Dedifferentiated amniotic fluid mesenchymal stem cell (primary cell): ENCODE data around the gene ENHO.
A peak's percentile ranks its signal among the peaks of the same experiment; 100 is the strongest.

Source experiments
- DNase-seq: peaks from one replicate; pipeline ENCODE4 v3.0.0-alpha.2; 2016; ENCODE audit errors: extremely low spot score

ENHO gene

GRCh38 chr9:34522971-34523797, at the start of gene ENHO:
Gene ENHO (minus strand): TSS chr9:34522990. CDS start chr9:34521695, 1,295 bp downstream.
- peak; percentile 69 for DNase-seq

GRCh38 chr9:34572092-34572491, 49.3 kb upstream of the ENHO start:
- DNase-seq: no peak

- no peak for DNase-seq
Observed at GRCh38 chr9:34571481-34571810, 48.7 kb upstream of the ENHO start.

GRCh38 chr9:34570809-34571480, 48.2 kb upstream of the ENHO start:
- no peak for DNase-seq

GRCh38 chr9:34570376-34570775, 47.6 kb upstream of the ENHO start:
- DNase-seq: no peak

GRCh38 chr9:34568774-34569173, 46.0 kb upstream of the ENHO start:
- DNase-seq: no peak

GRCh38 chr9:34568133-34568532, 45.3 kb upstream of the ENHO start:
- DNase-seq: no peak

GRCh38 chr9:34566972-34567371, 44.2 kb upstream of the ENHO start:
- DNase-seq: no peak

- DNase-seq: no peak
Observed at GRCh38 chr9:34566322-34566721, 43.5 kb upstream of the ENHO start.

GRCh38 chr9:34565856-34566255, 43.1 kb upstream of the ENHO start:
- no peak for DNase-seq

- DNase-seq: no peak
Observed at GRCh38 chr9:34564617-34565016, 41.8 kb upstream of the ENHO start.

GRCh38 chr9:34563262-34563661, 40.5 kb upstream of the ENHO start:
- no peak for DNase-seq

GRCh38 chr9:34562135-34562745, 39.5 kb upstream of the ENHO start:
- no peak for DNase-seq

- no peak for DNase-seq
Observed at GRCh38 chr9:34560599-34561214, 37.9 kb upstream of the ENHO start.

GRCh38 chr9:34559624-34560455, 37.0 kb upstream of the ENHO start:
- peak; percentile 28 for DNase-seq

- no peak for DNase-seq
Observed at GRCh38 chr9:34558919-34559623, 36.3 kb upstream of the ENHO start.

- DNase-seq: no peak
Observed at GRCh38 chr9:34558364-34558763, 35.6 kb upstream of the ENHO start.

GRCh38 chr9:34557426-34558321, 34.9 kb upstream of the ENHO start:
- DNase-seq: no peak

GRCh38 chr9:34556949-34557348, 34.2 kb upstream of the ENHO start:
- no peak for DNase-seq

- DNase-seq: no peak
Observed at GRCh38 chr9:34555936-34556525, 33.2 kb upstream of the ENHO start.
